HepG2 (cell line): Measurements from ENCODE around the gene DNAJC7. TPM values are rescaled to one million over a fixed set of nuclear protein-coding genes. Genes with fewer than 3 reads are reported as not detected.

Experiments
- ATAD3A ChIP-seq: sonication (generic); formaldehyde crosslinking; IDR thresholded peaks from 2 replicates; pipeline ENCODE4 v1.4.0; 2020; ENCODE audit warnings: missing genetic modification reagents
- NFE2L2 ChIP-seq: fragments of 150-350 bp; IDR thresholded peaks from 2 replicates; pipeline ENCODE4 v1.6.1; 2014; ENCODE audit warnings: low read length
- ZNF143 ChIP-seq: sonication (generic); formaldehyde crosslinking; IDR thresholded peaks from 2 replicates; pipeline ENCODE4 v1.4.0; 2020; ENCODE audit warnings: missing genetic modification reagents
- ZNF207 ChIP-seq: fragments of 450-650 bp; IDR thresholded peaks from 2 replicates; pipeline ENCODE4 v1.6.1; 2016; ENCODE audit warnings: antibody characterized with exemption, borderline replicate concordance
- ZNF556 ChIP-seq: sonication (generic); formaldehyde crosslinking; IDR thresholded peaks from 2 replicates; pipeline ENCODE4 v1.4.0; 2020; ENCODE audit warnings: mild to moderate bottlenecking, missing genetic modification reagents, borderline replicate concordance
- polyA plus RNA-seq, 8 experiments: library from polyadenylated mRNA; depleted of rRNA in 3 of 8; stranded (reverse) in 7 of 8; unstranded in 1 of 8; fragments of >200 nt; fragmentation: Illumina TruSeq in 4 of 8; extraction: Trizol in 4 of 8; gene quantifications; 2 replicates each; pipeline versions ENCODE4 v1.2.1 to v1.2.3, GENCODE V29; 2011 to 2016; ENCODE audit warnings: low read depth in 4 of 8, missing spikeins in 1 of 8, mixed read lengths in 1 of 8; ENCODE audit not compliant: insufficient read depth in 1 of 8
- total RNA-seq, 5 experiments: library from RNA; depleted of rRNA; stranded (reverse); fragments of >200 nt; fragmentation: Illumina TruSeq; extraction: Trizol; gene quantifications; 2 replicates each; pipeline ENCODE4 v1.2.3, GENCODE V29; 2016; ENCODE audit warnings: low read depth in 1 of 5
- TF ChIP-seq, protein P1 (sequence below): IDR thresholded peaks from 2 replicates; pipeline ENCODE4 v1.6.1; 2016; ENCODE audit warnings: mild to moderate bottlenecking, missing biosample characterization, missing genetic modification reagents
- TF ChIP-seq, protein P2 (sequence below): sonication (generic); formaldehyde crosslinking; IDR thresholded peaks from 2 replicates; pipeline ENCODE4 v1.4.0; 2020; ENCODE audit warnings: missing genetic modification reagents, borderline replicate concordance
- TF ChIP-seq, protein P3 (sequence below): sonication (generic); formaldehyde crosslinking; conservative IDR thresholded peaks from 2 replicates; pipeline ENCODE4 v1.4.0; 2020; ENCODE audit warnings: missing genetic modification reagents
- TF ChIP-seq, protein P4 (sequence below): sonication (generic); formaldehyde crosslinking; IDR thresholded peaks from one replicate; pipeline ENCODE4 v1.5.1; 2020; ENCODE audit warnings: mild to moderate bottlenecking, missing genetic modification reagents; ENCODE audit errors: not compliant biosample characterization
- TF ChIP-seq, protein P5 (sequence below): sonication (generic); formaldehyde crosslinking; IDR thresholded peaks from 2 replicates; pipeline ENCODE4 v1.8.1; 2023; ENCODE audit warnings: missing genetic modification reagents, mild to moderate bottlenecking, borderline replicate concordance

DNAJC7 gene
- total and polyA plus RNA-seq, 2 of the 13 experiments (the other 11 are each of a cell fraction or from before 2014, with no cell fraction given): 47.7 to 132 TPM

DNA sequence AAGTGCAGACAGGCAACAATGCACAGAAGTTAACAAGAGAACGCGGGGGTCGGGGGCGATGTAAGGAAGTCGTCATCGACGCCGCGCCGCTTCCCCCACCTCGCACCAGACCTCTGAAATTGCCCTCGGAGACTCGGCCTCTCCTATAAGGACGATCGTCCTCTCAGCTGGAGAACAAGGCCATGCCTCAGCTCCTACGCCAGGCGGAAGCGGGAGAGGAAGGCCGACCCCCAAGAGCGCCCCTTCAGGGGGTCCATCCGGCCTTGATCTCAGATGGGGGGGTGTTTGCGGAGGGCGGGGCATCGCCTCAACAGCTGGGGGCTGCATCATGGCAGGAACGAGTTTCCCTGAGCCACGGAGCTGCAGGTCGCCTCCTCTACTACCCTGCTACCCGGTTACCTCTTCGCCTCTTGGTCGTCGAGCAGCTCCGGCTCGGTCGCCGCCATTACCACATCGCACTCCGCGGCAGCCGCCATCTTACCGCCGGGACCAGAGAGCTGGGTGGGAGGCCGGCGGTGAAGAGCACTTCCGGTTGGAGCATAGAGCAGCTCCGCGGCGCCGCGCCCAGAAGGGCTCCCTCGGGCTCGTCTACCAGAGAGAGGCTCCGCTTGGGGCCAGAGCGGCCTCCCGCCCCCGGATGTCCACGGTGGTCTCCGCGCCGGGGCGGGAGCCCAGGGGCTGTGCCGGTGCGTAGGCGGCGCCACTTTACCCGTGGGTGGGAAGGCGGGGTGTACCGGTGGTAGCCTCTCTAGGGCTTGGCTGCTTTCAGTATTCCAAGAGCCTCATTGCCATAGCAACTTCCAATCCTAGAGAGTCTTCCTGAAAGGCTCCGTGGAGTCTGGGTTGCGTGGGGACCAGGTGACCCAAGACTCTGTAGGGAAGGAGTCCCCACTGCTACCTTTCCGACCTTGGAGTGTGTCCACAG, at the start of gene DNAJC7 (continued):
- TF ChIP-seq, protein P1, sequence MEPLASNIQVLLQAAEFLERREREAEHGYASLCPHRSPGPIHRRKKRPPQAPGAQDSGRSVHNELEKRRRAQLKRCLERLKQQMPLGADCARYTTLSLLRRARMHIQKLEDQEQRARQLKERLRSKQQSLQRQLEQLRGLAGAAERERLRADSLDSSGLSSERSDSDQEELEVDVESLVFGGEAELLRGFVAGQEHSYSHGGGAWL (CRISPR knock-in tag): peak; percentile 83
- TF ChIP-seq, protein P2, sequence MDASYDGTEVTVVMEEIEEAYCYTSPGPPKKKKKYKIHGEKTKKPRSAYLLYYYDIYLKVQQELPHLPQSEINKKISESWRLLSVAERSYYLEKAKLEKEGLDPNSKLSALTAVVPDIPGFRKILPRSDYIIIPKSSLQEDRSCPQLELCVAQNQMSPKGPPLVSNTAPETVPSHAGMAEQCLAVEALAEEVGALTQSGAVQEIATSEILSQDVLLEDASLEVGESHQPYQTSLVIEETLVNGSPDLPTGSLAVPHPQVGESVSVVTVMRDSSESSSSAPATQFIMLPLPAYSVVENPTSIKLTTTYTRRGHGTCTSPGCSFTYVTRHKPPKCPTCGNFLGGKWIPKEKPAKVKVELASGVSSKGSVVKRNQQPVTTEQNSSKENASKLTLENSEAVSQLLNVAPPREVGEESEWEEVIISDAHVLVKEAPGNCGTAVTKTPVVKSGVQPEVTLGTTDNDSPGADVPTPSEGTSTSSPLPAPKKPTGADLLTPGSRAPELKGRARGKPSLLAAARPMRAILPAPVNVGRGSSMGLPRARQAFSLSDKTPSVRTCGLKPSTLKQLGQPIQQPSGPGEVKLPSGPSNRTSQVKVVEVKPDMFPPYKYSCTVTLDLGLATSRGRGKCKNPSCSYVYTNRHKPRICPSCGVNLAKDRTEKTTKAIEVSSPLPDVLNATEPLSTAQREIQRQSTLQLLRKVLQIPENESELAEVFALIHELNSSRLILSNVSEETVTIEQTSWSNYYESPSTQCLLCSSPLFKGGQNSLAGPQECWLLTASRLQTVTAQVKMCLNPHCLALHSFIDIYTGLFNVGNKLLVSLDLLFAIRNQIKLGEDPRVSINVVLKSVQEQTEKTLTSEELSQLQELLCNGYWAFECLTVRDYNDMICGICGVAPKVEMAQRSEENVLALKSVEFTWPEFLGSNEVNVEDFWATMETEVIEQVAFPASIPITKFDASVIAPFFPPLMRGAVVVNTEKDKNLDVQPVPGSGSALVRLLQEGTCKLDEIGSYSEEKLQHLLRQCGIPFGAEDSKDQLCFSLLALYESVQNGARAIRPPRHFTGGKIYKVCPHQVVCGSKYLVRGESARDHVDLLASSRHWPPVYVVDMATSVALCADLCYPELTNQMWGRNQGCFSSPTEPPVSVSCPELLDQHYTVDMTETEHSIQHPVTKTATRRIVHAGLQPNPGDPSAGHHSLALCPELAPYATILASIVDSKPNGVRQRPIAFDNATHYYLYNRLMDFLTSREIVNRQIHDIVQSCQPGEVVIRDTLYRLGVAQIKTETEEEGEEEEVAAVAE (CRISPR knock-in tag): peak; percentile 84
- TF ChIP-seq ZNF556 (peak; percentile 94), ATAD3A (CRISPR knock-in tag) (no peak), NFE2L2 (no peak), ZNF207 (no peak), ZNF143 (CRISPR knock-in tag) (peak; percentile 42; the same call in 1 of the 2 replicates)
- TF ChIP-seq, protein P3, sequence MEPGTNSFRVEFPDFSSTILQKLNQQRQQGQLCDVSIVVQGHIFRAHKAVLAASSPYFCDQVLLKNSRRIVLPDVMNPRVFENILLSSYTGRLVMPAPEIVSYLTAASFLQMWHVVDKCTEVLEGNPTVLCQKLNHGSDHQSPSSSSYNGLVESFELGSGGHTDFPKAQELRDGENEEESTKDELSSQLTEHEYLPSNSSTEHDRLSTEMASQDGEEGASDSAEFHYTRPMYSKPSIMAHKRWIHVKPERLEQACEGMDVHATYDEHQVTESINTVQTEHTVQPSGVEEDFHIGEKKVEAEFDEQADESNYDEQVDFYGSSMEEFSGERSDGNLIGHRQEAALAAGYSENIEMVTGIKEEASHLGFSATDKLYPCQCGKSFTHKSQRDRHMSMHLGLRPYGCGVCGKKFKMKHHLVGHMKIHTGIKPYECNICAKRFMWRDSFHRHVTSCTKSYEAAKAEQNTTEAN (CRISPR knock-in tag): peak; percentile 89
- TF ChIP-seq, protein P4, sequence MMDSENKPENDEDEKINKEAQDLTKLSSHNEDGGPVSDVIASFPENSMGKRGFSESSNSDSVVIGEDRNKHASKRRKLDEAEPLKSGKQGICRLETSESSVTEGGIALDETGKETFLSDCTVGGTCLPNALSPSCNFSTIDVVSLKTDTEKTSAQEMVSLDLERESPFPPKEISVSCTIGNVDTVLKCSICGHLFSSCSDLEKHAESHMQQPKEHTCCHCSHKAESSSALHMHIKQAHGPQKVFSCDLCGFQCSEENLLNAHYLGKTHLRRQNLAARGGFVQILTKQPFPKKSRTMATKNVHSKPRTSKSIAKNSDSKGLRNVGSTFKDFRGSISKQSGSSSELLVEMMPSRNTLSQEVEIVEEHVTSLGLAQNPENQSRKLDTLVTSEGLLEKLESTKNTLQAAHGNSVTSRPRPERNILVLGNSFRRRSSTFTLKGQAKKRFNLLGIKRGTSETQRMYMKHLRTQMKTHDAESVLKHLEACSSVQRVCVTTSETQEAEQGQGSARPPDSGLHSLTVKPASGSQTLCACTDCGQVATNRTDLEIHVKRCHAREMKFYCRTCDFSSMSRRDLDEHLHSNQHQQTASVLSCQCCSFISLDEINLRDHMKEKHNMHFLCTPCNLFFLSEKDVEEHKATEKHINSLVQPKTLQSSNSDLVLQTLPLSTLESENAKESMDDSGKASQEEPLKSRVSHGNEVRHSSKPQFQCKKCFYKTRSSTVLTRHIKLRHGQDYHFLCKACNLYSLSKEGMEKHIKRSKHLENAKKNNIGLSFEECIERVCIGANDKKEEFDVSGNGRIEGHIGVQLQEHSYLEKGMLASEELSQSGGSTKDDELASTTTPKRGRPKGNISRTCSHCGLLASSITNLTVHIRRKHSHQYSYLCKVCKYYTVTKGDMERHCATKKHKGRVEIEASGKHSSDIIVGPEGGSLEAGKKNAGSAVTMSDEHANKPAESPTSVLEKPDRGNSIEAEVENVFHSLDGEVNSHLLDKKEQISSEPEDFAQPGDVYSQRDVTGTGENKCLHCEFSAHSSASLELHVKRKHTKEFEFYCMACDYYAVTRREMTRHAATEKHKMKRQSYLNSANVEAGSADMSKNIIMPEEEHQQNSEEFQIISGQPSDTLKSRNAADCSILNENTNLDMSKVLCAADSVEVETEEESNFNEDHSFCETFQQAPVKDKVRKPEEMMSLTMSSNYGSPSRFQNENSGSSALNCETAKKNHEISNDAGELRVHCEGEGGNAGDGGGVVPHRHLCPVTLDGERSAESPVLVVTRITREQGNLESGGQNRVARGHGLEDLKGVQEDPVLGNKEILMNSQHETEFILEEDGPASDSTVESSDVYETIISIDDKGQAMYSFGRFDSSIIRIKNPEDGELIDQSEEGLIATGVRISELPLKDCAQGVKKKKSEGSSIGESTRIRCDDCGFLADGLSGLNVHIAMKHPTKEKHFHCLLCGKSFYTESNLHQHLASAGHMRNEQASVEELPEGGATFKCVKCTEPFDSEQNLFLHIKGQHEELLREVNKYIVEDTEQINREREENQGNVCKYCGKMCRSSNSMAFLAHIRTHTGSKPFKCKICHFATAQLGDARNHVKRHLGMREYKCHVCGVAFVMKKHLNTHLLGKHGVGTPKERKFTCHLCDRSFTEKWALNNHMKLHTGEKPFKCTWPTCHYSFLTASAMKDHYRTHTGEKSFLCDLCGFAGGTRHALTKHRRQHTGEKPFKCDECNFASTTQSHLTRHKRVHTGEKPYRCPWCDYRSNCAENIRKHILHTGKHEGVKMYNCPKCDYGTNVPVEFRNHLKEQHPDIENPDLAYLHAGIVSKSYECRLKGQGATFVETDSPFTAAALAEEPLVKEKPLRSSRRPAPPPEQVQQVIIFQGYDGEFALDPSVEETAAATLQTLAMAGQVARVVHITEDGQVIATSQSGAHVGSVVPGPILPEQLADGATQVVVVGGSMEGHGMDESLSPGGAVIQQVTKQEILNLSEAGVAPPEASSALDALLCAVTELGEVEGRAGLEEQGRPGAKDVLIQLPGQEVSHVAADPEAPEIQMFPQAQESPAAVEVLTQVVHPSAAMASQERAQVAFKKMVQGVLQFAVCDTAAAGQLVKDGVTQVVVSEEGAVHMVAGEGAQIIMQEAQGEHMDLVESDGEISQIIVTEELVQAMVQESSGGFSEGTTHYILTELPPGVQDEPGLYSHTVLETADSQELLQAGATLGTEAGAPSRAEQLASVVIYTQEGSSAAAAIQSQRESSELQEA (CRISPR knock-in tag): peak; percentile 72
- TF ChIP-seq, protein P5, sequence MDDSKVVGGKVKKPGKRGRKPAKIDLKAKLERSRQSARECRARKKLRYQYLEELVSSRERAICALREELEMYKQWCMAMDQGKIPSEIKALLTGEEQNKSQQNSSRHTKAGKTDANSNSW (CRISPR knock-in tag): no peak; the same call in 1 of the 2 replicates
